Measurements from ENCODE around the gene ERCC6L2.
A peak's percentile ranks its signal among the peaks of the same experiment; 100 is the strongest.

ERCC6L2 gene

GRCh38 chr9:95870906-95871305, 4.6 kb upstream of the ERCC6L2 start:
- no peak for DNase-seq

- DNase-seq: no peak
These were observed 1.0 kb upstream of the ERCC6L2 start for GRCh38 chr9:95874303-95874988.

DNA sequence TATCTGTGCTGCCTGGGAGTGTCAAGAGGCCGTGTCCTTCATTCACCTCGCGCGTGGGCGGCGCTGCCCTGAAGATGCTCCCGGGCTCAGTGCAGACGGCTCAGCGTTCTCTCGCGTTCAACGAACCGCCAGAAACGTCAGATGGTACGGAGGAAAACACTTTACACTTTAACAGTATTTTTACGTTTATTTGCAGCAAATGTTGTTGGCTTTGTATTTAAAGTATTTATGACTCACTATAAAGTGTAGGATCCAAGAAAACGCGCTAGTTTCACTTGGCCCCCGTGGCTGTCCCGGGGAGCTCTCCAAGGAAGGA, 544 bp upstream of the ERCC6L2 start:
- peak; percentile 70 for DNase-seq

- no peak for DNase-seq
These were observed 600 bp downstream of the ERCC6L2 start for GRCh38 chr9:95876138-95876444.

- peak; percentile 38 for DNase-seq
These were observed 1.1 kb downstream of the ERCC6L2 start for GRCh38 chr9:95876595-95876994.

DNA sequence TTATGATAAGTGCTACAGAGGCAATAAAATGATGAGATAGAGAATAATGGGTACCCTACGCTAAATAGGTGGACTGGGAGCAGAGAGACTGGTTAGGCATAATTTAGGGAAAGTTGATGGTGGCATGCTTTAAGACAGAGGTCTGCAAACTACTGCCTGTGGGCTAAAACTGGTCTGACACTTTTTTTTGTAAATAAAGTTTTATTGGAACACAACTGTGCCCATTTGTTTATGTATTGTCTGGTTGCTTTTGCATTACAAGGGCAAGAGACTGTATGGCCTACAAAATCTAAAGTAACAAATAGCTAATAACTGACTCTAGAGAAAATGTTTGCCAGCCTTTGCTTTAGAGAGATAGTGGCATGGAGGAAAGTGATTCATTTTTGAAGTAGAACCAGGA, 2.5 kb downstream of the ERCC6L2 start:
- peak; percentile 14 for DNase-seq

DNA sequence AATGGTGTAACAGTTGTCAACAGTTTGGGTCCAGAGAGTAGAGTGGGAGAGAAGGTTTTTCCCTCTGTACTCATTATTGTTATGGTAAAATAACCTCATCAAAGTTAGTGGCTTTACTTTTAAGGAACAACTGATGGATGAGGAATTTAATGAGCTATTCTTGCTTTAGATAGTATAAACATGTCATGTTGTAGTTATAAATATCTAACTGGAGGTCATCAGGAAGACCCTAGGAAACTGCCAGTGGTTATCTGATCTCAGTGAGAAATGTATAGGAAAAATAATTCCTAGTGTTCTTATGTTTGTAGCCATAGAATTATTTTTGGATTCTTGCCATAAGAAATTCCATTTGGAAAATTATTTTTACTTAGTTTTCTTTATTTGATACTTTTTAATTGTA, 4.1 kb downstream of the ERCC6L2 start:
- DNase-seq: no peak

- no peak for DNase-seq
These were observed 4.7 kb downstream of the ERCC6L2 start for GRCh38 chr9:95880021-95880690.

GRCh38 chr9:95887926-95888497, 12.5 kb downstream of the ERCC6L2 start:
- DNase-seq: no peak

DNA sequence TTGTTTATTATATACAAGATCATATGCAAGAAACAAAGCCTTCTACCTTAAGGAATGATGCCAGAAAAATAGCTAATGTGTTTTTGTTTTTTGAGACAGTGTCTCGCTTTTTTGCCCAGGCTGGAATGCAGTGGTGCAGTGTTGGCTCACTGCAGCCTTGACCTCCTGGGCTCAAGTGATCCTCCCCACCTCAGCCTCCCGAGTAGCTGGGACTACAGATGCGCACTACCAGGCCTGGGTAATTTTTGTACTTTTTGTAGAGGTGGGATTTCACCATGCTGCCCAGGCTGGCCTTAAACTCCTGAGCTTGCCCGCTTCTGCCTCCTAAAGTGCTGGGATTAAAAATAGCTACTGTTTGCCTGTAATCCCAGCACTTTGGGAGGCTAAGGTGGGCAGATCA, 15.1 kb downstream of the ERCC6L2 start:
- no peak for DNase-seq

DNA sequence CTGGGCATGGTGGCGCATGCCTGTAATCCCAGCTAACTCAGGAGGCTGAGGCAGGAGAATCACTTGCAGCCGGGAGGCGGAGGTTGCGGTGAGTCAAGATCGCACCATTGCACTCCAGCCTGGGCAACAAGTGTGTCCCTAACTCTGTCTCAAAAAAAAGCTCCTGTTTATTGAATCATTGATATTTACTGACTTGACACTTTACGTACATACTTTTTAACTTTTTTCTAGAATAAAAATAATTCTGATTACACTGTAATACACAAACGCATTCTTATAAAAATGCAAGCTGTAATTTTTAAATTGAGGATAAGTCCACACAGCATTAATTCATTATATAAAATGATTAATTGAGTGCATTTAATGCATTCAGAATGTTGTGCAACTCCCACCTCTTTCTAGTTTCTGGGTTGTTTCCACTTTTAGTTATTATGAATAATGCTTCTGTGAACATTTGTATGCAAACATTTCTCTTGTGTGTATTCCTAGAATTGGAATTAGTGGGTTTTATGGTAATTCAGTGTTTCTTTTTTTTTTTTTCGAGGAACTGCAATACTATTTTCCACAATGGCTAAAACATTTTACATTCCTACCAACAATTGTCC, 15.7 kb downstream of the ERCC6L2 start:
- DNase-seq: no peak

- DNase-seq: no peak
These were observed 17.2 kb downstream of the ERCC6L2 start for GRCh38 chr9:95892690-95893089.

- no peak for DNase-seq
These were observed 21.1 kb downstream of the ERCC6L2 start for GRCh38 chr9:95896580-95896979.

DNA sequence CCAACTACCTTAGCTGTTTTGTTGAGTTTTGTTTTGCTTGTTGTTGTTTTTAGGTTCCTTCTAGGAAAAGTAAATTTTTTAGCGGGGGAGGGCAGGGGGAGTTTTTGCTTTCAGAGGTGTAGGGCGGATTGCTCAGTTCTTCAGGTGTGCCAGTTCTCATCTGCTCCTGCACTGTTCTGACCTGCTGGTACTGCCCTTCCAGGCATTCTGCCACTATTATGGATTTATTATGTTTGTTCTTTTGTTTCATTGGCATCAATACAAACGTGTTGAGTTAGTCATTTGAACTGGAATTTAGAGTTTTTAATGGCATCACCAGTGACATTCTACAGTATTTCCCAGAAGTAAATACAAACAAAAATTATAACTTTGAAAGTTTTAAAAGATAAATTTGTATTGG, 26.0 kb downstream of the ERCC6L2 start:
- no peak for DNase-seq

DNA sequence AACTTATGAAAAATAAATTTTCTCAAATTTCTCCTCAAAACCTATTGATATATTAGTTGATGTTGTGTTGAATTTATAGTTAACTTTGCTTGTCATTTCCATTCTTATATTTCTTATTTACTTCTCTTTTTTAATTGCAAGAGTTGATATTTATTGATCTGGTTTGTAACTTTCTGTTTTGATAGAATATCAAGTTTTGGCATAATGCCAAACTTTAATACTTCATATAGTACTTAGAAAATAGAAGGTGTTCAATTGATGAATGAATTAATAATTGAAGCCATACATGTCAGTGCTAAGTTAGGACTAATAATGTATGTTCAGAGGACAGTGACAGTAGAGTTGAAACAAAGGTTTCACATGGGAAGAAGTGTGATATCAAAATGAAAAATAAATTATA, 27.9 kb downstream of the ERCC6L2 start:
- no peak for DNase-seq

DNA sequence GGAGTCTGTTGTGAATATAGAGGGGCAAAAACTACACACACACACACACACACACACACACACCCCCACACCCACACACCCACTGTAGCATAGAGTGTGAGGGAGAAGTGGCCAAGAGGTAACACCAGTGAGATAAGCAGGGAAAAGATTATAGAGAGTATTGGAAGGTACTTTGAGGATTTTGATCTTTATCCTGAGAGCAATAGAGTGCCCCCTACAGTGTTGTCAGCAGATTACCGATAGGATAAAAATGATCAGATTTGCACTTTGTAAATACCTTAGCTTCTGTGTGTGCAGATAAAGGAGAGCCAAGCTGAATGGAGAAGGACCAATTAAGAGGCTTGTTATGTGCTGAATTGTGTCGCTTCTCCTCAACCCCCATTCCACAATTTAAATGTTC, 32.3 kb downstream of the ERCC6L2 start:
- no peak for DNase-seq

DNA sequence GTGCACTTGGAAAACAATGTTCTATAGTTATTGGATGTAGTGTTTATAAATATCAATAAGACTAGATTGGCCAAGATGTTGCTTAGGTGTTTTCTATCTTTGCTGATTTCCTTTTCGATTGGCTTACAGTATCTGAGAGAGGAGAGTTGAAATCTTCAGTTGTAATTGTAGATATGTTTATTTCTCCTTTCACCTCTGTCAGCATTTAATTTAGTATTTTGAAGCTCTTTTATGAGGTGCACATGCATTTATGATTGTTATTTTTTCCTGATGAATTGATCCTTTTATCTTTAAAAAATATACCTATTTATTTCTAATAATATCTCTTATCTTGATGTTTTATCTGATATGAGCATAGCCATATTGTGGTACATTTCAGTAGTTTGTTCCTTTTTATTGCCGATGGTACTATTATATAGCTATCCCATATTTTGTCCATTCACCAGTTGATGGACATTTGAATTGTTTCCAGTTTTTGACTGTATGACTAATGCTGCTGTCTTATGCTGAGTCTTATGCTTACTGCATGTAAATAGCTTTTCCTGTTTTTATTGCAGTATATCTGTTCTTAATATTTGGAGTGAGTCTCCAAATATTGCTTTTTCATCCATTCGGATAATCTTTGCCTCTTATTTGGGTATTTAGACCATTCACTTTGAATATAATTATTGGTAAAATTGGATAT, 34.7 kb downstream of the ERCC6L2 start:
- DNase-seq: no peak

- DNase-seq: no peak
These were observed 35.4 kb downstream of the ERCC6L2 start for GRCh38 chr9:95910770-95911340.

DNA sequence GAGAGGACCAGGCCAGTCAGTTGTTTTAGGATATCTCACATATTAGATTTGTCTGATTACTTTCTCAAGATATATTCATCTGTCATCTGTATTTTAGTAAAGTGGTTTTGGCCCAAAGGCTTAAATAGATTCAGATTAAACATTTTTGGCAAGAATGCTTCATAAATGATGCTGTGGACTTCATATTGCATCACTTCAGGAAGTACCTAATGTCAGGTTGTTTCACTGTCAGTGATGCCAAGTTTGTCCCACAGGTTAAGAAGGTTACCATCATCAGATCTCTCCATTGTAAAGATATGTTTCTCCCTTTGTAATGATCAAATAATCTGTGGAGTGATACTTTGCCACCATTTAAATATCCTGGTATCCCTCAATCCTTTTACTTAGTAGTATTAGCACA, 37.3 kb downstream of the ERCC6L2 start:
- DNase-seq: no peak

DNA sequence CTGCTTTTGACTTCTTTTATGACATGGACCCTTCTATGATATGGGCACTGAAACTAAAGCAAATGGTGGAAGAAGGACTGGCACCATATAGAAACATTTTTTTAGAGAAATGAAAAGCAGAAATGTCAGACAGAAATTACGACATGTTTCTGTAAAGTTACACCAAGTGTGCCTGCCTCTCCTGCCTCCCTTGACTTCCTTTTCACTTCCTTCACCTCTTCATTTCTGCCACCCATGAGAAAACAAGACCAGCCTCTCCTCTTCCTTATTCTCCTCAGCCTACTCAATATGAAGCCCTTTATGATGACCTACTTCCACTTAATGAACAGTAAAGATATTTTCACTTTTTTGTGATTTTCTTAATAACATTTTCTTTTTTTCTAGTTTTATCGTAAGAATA, 44.5 kb downstream of the ERCC6L2 start:
- no peak for DNase-seq

DNA sequence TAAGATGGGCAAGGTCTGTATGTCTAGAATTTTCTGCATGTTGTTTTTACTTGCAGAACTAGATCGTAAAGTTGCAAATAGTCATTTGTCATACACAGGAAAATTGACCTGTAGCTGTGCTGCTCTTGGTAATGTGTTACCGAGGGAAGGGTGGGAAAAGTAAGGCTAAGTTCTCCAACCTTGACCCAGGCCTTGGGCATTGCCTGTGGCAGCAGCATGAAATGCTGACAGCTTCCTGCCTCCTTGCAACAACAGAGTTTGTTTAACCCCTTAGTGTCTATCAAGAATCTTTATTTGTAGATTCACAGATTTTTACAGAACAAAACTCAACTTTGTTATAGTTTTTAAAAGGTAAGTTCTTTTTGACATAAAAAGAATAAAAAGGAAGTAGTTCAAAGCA, 48.3 kb downstream of the ERCC6L2 start:
- no peak for DNase-seq

GRCh38 chr9:95924987-95925386, 49.5 kb downstream of the ERCC6L2 start:
- DNase-seq: no peak

GRCh38 chr9:95927271-95928004, 51.9 kb downstream of the ERCC6L2 start:
- no peak for DNase-seq

All from hematopoietic multipotent progenitor cell treated with erythropoietin and hydrocortisone succinate and interleukin-3 and kit ligand, for 8 days (in vitro differentiated cells).